Esophagus squamous epithelium (tissue), 4 donors: ENCODE measurements around the gene LRRC4C.

ENCODE experiments used
- POLR2A ChIP-seq, 4 donors: fragments of 450-650 bp; IDR thresholded peaks; one replicate each; pipeline ENCODE4 v1.6.1; 2017; ENCODE audit warnings: antibody characterized with exemption in 4 of 4, mild to moderate bottlenecking in 4 of 4, moderate library complexity in 3 of 4
- TF ChIP-seq, protein P1 (sequence below), 6 experiments: fragments of 450-650 bp in 4 of 6; fragments of 200-600 bp in 2 of 6; sonication (generic) in 2 of 6; IDR thresholded peaks; one replicate each; pipeline ENCODE4 v1.5.1; 2016 to 2019; ENCODE audit warnings: antibody characterized with exemption in 6 of 6, mild to moderate bottlenecking in 4 of 6, moderate library complexity in 4 of 6

- TF ChIP-seq, protein P1, sequence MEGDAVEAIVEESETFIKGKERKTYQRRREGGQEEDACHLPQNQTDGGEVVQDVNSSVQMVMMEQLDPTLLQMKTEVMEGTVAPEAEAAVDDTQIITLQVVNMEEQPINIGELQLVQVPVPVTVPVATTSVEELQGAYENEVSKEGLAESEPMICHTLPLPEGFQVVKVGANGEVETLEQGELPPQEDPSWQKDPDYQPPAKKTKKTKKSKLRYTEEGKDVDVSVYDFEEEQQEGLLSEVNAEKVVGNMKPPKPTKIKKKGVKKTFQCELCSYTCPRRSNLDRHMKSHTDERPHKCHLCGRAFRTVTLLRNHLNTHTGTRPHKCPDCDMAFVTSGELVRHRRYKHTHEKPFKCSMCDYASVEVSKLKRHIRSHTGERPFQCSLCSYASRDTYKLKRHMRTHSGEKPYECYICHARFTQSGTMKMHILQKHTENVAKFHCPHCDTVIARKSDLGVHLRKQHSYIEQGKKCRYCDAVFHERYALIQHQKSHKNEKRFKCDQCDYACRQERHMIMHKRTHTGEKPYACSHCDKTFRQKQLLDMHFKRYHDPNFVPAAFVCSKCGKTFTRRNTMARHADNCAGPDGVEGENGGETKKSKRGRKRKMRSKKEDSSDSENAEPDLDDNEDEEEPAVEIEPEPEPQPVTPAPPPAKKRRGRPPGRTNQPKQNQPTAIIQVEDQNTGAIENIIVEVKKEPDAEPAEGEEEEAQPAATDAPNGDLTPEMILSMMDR (IDR thresholded peaks at IDR 0.05), result no peak
- TF ChIP-seq POLR2A (IDR thresholded peaks at IDR 0.05), result no peak
These were observed 1130.4 kb downstream of the LRRC4C start for GRCh38 chr11:40328890-40329614.
